ENCODE data around the gene STK32B.

Gene STK32B

GRCh38 chr4:5366421-5366820 lies 315.1 kb downstream of the STK32B start:
- FAIRE-seq: no peak

- no peak for FAIRE-seq
Observed at GRCh38 chr4:5368426-5368825, 317.1 kb downstream of the STK32B start.

GRCh38 chr4:5370286-5370685 lies 319.0 kb downstream of the STK32B start:
- no peak for FAIRE-seq

- no peak for FAIRE-seq
Observed at GRCh38 chr4:5371415-5372190, 320.3 kb downstream of the STK32B start.

GRCh38 chr4:5372198-5372597 lies 320.9 kb downstream of the STK32B start:
- FAIRE-seq: no peak

- no peak for FAIRE-seq
Observed at GRCh38 chr4:5373327-5373726, 322.0 kb downstream of the STK32B start.

- FAIRE-seq: no peak
Observed at GRCh38 chr4:5374592-5374991, 323.3 kb downstream of the STK32B start.

GRCh38 chr4:5374994-5375393 lies 323.7 kb downstream of the STK32B start:
- FAIRE-seq: no peak

- FAIRE-seq: no peak
Observed at GRCh38 chr4:5376015-5376414, 324.7 kb downstream of the STK32B start.

GRCh38 chr4:5378002-5378401 lies 326.7 kb downstream of the STK32B start:
- FAIRE-seq: no peak

GRCh38 chr4:5379895-5380294 lies 328.6 kb downstream of the STK32B start:
- no peak for FAIRE-seq

- no peak for FAIRE-seq
Observed at GRCh38 chr4:5381961-5382441, 330.7 kb downstream of the STK32B start.

GRCh38 chr4:5383191-5383980 lies 332.1 kb downstream of the STK32B start:
- FAIRE-seq: no peak

- FAIRE-seq: no peak
Observed at GRCh38 chr4:5385741-5386311, 334.5 kb downstream of the STK32B start.

- FAIRE-seq: no peak
Observed at GRCh38 chr4:5386921-5387320, 335.6 kb downstream of the STK32B start.

GRCh38 chr4:5387457-5387856 lies 336.2 kb downstream of the STK32B start:
- no peak for FAIRE-seq

- no peak for FAIRE-seq
Observed at GRCh38 chr4:5389756-5390310, 338.6 kb downstream of the STK32B start.

GRCh38 chr4:5391492-5391891 lies 340.2 kb downstream of the STK32B start:
- FAIRE-seq: no peak

GRCh38 chr4:5393911-5394513 lies 342.7 kb downstream of the STK32B start:
- FAIRE-seq: no peak

- no peak for FAIRE-seq
Observed at GRCh38 chr4:5395781-5396180, 344.5 kb downstream of the STK32B start.

GRCh38 chr4:5398056-5398455 lies 346.8 kb downstream of the STK32B start:
- FAIRE-seq: no peak

GRCh38 chr4:5399124-5399523 lies 347.8 kb downstream of the STK32B start:
- FAIRE-seq: no peak
